Lower leg skin (tissue), 4 donors: ENCODE data around the gene TMEM145. TPM values are rescaled to one million over a fixed set of nuclear protein-coding genes. Genes with fewer than 3 reads are reported as not detected.

Source experiments
- DNase-seq, 2 donors: peaks; one replicate each; pipeline ENCODE4 v3.0.0-alpha.2; 2019; ENCODE audit warnings: low spot score in 2 of 2
- H3K4me3 ChIP-seq: fragments of 200-600 bp; sonication (generic); 2 replicates; pipeline ENCODE4 v1.5.1; 2017; ENCODE audit warnings: mild to moderate bottlenecking, low read depth; ENCODE audit not compliant: poor library complexity, severe bottlenecking
- POLR2A ChIP-seq, 2 donors: fragments of 450-650 bp; IDR thresholded peaks; one replicate each; pipeline ENCODE4 v1.6.1; 2016 to 2017; ENCODE audit warnings: antibody characterized with exemption in 2 of 2, mild to moderate bottlenecking in 1 of 2, moderate library complexity in 1 of 2
- WGBS, 2 donors: methylation state at CpG; one replicate each; pipeline ENCODE4 v1.1.5; 2018; 5-methylcytosine and 5-hydroxymethylcytosine counted together
- intact Hi-C: fragments of 100-400 bp; cut with DNase I; formaldehyde crosslinking; loops from one replicate; pipeline ENCODE4 v1.15.0; 2023; ENCODE audit warnings: low total_unique reads
- total RNA-seq, 4 donors: library from RNA; depleted of rRNA; stranded (reverse); fragments of >200 nt; gene quantifications; one replicate each; pipeline ENCODE4 v1.1.0, GENCODE V29; 2016
- TF ChIP-seq, protein P1 (sequence below), 3 donors: fragments of 450-650 bp; IDR thresholded peaks; one replicate each; pipeline ENCODE4 v1.5.1; 2016; ENCODE audit warnings: antibody characterized with exemption in 3 of 3, mild to moderate bottlenecking in 3 of 3, moderate library complexity in 2 of 3

The TMEM145 gene
- total RNA-seq, 4 donors from 2014 or later = 0.88 TPM; not detected in 3

DNA sequence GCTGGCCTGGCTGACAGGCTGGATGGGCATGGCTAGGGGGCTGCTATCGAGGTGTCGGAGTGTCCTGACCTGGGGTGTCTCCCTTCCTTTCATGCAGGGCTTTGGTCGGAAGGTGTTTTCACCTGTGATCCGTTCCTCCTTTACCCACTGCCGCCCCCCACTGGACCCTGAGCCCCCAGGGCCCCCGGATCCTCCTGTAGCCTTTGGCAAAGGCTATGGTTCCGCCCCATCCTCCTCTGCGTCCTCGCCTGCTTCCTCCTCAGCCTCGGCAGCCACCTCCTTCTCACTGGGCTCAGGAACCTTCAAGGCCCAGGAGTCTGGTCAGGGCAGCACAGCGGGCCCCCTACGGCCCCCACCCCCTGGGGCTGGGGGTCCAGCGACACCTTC lies 23.0 kb upstream of the TMEM145 start:
- DNase-seq = no peak
- WGBS, 2 donors = 84 to 85% methylated on average over 13 of the region's 13 CpGs
- intact Hi-C loops = loop anchor here (10.0 kb wide), 1 partner anchor 45 kb away; the partner anchor contains the start of gene GSK3A
- TF ChIP-seq, protein P1, sequence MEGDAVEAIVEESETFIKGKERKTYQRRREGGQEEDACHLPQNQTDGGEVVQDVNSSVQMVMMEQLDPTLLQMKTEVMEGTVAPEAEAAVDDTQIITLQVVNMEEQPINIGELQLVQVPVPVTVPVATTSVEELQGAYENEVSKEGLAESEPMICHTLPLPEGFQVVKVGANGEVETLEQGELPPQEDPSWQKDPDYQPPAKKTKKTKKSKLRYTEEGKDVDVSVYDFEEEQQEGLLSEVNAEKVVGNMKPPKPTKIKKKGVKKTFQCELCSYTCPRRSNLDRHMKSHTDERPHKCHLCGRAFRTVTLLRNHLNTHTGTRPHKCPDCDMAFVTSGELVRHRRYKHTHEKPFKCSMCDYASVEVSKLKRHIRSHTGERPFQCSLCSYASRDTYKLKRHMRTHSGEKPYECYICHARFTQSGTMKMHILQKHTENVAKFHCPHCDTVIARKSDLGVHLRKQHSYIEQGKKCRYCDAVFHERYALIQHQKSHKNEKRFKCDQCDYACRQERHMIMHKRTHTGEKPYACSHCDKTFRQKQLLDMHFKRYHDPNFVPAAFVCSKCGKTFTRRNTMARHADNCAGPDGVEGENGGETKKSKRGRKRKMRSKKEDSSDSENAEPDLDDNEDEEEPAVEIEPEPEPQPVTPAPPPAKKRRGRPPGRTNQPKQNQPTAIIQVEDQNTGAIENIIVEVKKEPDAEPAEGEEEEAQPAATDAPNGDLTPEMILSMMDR (IDR thresholded peaks at IDR 0.05) = no peak
- no peak overlapping the region for H3K4me3 ChIP-seq

DNA sequence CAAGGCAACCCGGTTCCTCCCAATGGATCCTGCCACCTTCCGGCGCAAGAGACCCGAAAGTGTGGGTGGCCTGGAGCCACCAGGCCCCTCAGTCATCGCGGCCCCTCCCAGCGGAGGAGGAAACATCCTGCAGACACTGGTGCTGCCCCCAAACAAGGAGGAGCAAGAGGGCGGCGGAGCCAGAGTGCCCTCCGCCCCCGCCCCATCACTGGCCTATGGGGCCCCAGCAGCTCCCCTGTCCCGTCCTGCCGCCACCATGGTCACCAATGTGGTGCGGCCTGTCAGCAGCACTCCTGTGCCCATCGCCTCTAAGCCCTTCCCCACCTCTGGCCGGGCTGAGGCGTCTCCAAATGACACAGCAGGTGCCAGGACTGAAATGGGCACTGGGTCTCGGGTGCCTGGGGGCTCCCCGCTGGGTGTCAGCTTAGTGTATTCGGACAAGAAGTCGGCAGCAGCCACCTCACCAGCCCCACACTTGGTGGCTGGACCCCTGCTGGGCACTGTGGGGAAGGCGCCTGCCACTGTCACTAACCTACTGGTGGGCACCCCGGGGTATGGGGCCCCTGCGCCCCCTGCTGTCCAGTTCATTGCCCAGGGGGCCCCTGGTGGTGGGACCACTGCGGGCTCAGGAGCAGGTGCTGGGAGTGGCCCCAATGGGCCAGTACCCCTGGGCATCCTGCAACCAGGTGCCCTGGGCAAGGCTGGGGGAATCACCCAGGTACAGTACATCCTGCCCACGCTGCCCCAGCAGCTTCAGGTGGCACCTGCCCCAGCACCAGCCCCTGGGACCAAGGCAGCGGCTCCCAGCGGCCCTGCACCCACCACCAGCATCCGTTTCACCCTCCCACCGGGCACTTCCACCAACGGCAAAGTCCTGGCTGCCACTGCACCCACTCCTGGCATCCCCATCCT lies 22.3 kb upstream of the TMEM145 start:
- no peak overlapping the region for H3K4me3 ChIP-seq
- DNase-seq = no peak
- TF ChIP-seq, protein P1 (IDR thresholded peaks at IDR 0.05) = no peak
- TF ChIP-seq POLR2A (IDR thresholded peaks at IDR 0.05) = no peak
- WGBS, 2 donors = 83 to 93% methylated on average over 18 to 22 of the region's 31 CpGs
- intact Hi-C loops = loop anchor here (10.0 kb wide), 1 partner anchor 46 kb away; the partner anchor contains the start of gene GSK3A

DNA sequence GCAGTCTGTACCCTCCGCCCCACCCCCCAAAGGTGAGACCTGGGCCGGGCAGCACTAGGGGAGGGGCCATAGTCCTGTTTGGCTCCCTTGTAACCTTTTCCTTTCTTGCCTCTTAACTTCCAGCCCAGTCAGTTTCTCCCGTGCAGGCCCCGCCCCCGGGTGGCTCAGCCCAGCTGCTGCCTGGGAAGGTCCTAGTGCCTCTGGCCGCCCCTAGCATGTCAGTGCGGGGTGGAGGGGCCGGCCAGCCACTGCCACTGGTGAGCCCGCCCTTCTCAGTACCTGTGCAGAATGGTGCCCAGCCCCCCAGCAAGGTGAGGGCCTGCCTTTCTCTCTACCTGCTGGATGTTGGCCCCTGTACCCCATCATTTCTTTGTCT lies 21.7 kb upstream of the TMEM145 start:
- TF ChIP-seq POLR2A (IDR thresholded peaks at IDR 0.05) = no peak
- TF ChIP-seq, protein P1 (IDR thresholded peaks at IDR 0.05) = no peak

DNA sequence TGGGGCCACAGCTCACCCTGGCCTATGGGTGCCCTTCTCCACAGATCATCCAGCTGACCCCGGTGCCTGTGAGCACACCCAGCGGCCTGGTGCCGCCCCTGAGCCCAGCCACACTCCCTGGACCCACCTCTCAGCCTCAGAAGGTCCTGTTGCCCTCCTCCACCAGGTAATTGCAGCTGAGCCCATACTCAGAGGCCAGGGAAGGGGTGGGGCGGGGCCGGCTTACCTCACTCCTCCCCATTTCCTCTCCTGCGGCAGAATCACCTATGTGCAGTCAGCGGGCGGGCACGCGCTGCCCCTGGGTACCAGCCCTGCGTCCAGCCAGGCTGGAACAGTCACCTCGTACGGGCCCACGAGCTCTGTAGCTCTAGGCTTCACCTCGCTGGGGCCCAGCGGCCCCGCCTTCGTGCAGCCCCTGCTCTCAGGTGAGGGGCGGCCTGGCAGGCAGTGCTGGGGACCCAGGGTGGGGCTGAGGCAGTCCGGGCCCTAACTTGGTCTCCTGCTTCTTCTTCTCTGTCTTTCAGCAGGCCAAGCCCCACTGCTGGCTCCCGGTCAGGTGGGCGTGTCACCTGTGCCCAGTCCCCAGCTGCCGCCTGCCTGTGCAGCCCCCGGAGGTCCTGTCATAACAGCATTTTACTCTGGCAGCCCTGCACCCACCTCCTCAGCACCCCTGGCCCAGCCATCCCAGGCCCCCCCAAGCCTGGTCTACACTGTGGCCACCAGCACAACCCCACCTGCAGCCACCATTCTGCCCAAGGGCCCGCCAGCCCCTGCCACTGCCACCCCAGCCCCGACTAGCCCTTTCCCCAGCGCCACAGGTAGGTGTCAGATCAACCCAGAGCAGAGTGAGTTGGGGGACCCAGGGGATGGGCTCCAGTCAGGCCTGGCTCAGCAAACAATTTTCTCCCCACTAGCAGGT lies 20.8 kb upstream of the TMEM145 start:
- no peak for TF ChIP-seq POLR2A (IDR thresholded peaks at IDR 0.05)
- TF ChIP-seq, protein P1 (IDR thresholded peaks at IDR 0.05) = no peak
- no peak for DNase-seq
- no peak overlapping the region for H3K4me3 ChIP-seq
- intact Hi-C loops = loop anchor here (10.0 kb wide), 1 partner anchor 48 kb away; the partner anchor contains the start of gene GSK3A
- WGBS, 2 donors = 78 to 84% methylated on average over 16 to 27 of the region's 27 CpGs

More for the DNA sequence above, 21.7 kb upstream of the TMEM145 start:
- 56 to 60% methylated on average over 9 of the region's 9 CpGs for WGBS, 2 donors
- intact Hi-C loops = loop anchor here (10.0 kb wide), 1 partner anchor 47 kb away; the partner anchor contains the start of gene GSK3A
- H3K4me3 ChIP-seq = no peak overlapping the region
- DNase-seq = no peak

DNA sequence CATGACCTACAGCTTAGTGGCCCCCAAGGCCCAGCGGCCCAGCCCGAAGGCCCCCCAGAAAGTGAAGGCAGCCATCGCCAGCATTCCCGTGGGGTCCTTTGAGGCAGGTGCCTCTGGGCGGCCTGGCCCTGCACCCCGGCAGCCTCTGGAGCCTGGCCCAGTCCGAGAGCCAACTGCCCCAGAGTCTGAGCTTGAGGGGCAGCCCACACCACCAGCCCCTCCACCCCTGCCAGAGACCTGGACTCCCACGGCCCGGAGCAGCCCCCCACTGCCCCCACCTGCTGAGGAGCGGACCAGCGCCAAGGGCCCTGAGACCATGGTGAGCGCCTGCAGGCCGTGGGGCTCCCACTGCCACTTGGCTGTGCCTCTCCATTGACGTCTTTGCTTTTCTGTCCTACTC lies 20.1 kb upstream of the TMEM145 start:
- DNase-seq = no peak
- H3K4me3 ChIP-seq = no peak overlapping the region
- 89 to 95% methylated on average over 10 to 14 of the region's 14 CpGs for WGBS, 2 donors
- TF ChIP-seq POLR2A (IDR thresholded peaks at IDR 0.05) = no peak
- TF ChIP-seq, protein P1 (IDR thresholded peaks at IDR 0.05) = no peak
- intact Hi-C loops = loop anchor here (10.0 kb wide), 1 partner anchor 48 kb away; the partner anchor contains the start of gene GSK3A
